ENCODE data around the gene TJP2. TPM values are rescaled to one million over a fixed set of nuclear protein-coding genes. Genes with fewer than 3 reads are reported as not detected.
"Not testable (repeated sequence)": the region's sequence is repeated elsewhere in the genome, so short reads cannot be mapped to it uniquely, and the experiment has no call there.

The TJP2 gene
- total RNA-seq, 1 donor, result 61.7 TPM

DNA sequence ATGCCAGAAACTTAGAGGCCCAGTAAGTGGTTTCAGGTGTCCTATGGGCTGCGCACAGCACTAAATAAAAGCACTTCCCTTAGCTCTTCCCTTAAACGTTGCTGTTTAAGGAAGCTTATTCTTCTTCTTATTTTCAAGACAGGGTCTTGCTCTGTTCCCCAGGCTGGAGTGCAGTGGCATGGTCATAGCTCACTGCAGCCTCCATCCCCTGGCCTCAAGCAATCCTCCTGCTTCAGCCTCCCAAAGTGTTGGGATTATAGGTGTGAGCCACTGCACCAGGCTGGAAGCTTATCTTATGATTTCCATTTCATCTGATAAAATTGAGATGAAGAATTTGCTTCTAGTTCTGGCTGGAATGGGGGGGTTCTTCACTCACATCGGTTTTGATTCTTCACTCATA lies 15.6 kb upstream of the TJP2 start:
- DNase-seq (ENCODE audit: low read depth), result no peak
- TF ChIP-seq CTCF (IDR thresholded peaks at IDR 0.05; ENCODE audit: insufficient read depth, low read length), result no peak
- H3K4me3 ChIP-seq (ENCODE audit: low read depth, low read length), result no peak overlapping the region

DNA sequence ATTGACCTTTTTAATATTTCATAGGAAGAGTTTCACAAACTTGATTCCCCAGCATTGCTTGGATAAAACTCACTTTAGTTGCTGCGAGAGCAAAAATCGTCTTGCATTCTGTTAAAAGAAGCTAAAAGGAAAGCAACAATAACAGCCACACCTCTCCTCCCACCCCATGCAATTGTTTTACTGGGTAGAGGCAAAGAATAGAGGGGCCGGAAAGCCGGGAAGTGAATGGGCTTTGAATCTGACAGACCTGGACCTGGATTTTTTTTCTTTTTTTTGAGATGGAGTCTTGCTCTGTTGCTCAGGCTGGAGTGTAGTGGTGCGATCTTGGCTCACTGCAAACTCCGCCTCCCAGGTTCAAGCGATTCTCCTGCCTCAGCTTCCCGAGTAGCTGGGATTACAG lies 9.5 kb upstream of the TJP2 start:
- DNase-seq (ENCODE audit: low read depth); H3K4me3 ChIP-seq (ENCODE audit: low read depth, low read length): not testable (repeated sequence)

- no peak for DNase-seq (ENCODE audit: low read depth)
- H3K4me3 ChIP-seq (ENCODE audit: low read depth, low read length), result no peak overlapping the region
- no peak for TF ChIP-seq CTCF (IDR thresholded peaks at IDR 0.05; ENCODE audit: insufficient read depth, low read length)
Measured at GRCh38 chr9:69165581-69165980, 8.5 kb upstream of the TJP2 start.

DNA sequence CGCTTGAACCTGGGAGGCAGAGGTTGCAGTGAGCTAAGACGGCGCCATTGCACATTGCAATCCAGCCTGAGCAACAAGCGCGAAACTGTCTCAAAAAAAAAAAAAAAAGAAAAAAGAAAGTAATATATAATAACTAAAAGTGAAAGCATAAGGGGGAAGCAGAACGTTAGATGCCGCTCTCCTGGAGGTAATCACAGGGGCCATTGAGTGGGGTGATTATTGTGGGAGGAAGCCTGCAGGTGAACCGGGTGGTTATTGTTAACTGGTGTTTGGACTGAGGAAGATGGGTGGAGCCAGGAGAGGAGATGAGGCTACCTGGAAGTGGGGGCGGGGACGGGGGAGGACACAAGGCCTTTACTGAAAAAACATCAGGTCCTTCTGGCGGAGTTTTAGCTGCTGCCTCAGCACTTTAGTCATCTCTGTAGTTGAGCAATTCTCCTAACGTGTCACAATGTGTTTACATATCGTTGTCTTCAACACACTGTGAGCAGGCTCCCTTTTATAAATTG lies 5.3 kb upstream of the TJP2 start:
- H3K4me3 ChIP-seq (ENCODE audit: low read depth, low read length), result no peak overlapping the region
- DNase-seq (ENCODE audit: low read depth), result peak; percentile 43
- TF ChIP-seq CTCF (IDR thresholded peaks at IDR 0.05; ENCODE audit: insufficient read depth, low read length), result no peak

DNA sequence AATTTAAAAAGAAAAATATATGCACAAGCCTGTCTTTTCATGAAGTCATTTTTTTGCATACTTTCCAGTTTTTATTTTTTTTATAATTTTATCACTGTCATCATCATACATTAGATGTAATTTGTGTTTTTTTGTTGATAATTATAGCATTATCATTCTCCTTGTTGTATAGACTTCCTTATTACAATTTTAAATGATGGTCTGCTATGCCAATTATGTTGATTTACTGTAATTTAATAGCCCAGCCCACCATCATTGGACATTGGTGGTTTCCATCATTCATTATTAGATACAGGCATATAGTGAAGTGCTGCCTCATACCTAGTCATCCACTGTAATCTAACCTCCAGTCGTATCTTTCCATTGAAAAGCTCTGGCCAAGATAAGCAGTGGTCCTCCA lies 3.8 kb upstream of the TJP2 start:
- no peak for DNase-seq (ENCODE audit: low read depth)
- H3K4me3 ChIP-seq (ENCODE audit: low read depth, low read length), result no peak overlapping the region
- TF ChIP-seq CTCF (IDR thresholded peaks at IDR 0.05; ENCODE audit: insufficient read depth, low read length), result no peak

GRCh38 chr9:69171049-69171448 lies 3.0 kb upstream of the TJP2 start:
- no peak for TF ChIP-seq CTCF (IDR thresholded peaks at IDR 0.05; ENCODE audit: insufficient read depth, low read length)
- peak; percentile 90 for DNase-seq (ENCODE audit: low read depth)

DNA sequence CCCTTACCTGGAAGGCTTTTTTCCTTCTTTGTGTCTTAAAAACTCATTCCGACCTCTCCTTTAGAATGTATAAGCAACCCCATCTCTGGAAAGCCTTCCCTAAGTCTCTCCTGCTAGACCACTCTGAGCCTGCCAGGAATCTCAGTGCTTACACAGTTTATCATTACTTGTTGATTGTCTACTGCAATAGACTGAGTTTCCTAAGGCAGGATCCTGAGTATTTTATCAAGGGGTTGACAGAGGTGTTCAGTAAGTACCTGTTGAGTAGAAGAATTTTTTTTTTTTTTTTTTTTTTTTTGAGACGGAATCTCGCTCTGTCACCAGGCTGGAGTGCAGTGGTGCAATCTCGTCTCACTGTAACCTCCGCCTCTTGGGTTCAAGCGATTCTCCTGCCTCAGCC lies 2.6 kb upstream of the TJP2 start:
- no peak for DNase-seq (ENCODE audit: low read depth)
- no peak for TF ChIP-seq CTCF (IDR thresholded peaks at IDR 0.05; ENCODE audit: insufficient read depth, low read length)
- H3K4me3 ChIP-seq (ENCODE audit: low read depth, low read length), result no peak overlapping the region

More at GRCh38 chr9:69171049-69171448, 3.0 kb upstream of the TJP2 start:
- H3K4me3 ChIP-seq (ENCODE audit: low read depth, low read length), result no peak overlapping the region
